RPMI7951 (cell line): ENCODE data around the gene WNK2. TPM values are rescaled to one million over a fixed set of nuclear protein-coding genes. Genes with fewer than 3 reads are reported as not detected.

ENCODE experiments used
- DNase-seq: peaks from one replicate; pipeline ENCODE4 v3.0.0-alpha.2; 2012; ENCODE audit warnings: low read depth
- total RNA-seq: library from RNA; depleted of rRNA; stranded (reverse); fragments of >200 nt; shearing (Covaris generic); gene quantifications from 2 replicates; pipeline ENCODE4 v1.2.3, GENCODE V29; 2014

WNK2 gene
- total RNA-seq, 1 experiment from 2014 or later = not detected

- no peak for DNase-seq
These were observed 82.0 kb downstream of the WNK2 start for GRCh38 chr9:93265972-93266371.

- DNase-seq = no peak
These were observed 82.6 kb downstream of the WNK2 start for GRCh38 chr9:93266521-93267001.

GRCh38 chr9:93267091-93267541 is 83.2 kb downstream of the WNK2 start:
- no peak for DNase-seq

DNA sequence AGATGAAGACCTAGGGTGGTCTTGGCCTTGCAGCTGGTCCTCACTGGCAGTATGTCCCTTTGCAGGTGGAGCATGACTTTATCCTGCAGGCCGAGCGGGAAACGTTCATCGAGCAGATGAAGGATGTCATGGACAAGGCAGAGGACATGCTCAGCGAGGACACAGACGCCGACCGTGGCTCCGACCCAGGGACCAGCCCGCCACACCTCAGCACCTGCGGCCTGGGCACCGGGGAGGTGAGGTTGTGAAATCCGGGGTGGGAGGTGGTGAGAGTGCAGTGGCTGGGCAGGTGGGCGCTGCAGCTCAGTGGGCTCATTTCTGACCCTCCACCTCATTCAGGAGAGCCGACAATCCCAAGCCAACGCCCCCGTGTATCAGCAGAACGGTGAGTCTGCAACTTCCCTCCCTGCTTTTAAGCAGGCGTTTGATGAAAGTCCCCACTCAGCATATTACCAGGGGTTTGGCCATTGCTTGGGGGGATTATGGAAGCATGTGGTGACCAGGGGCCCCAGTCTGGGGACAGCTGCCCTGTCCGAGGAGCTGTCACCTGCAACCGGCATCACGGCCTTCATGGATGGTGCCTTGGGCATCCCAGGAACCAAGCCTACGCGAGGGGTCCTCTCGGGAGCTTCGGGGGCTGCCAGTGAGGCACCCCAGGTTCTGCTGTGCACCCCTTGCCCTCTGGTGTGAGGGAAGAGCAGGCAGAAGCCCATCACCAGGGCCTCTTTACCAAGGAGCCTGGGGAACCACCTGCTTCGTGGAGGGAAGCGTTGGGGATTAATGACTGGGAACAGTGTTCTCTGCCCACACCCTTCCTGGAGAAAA is 84.0 kb downstream of the WNK2 start:
- DNase-seq = no peak

DNA sequence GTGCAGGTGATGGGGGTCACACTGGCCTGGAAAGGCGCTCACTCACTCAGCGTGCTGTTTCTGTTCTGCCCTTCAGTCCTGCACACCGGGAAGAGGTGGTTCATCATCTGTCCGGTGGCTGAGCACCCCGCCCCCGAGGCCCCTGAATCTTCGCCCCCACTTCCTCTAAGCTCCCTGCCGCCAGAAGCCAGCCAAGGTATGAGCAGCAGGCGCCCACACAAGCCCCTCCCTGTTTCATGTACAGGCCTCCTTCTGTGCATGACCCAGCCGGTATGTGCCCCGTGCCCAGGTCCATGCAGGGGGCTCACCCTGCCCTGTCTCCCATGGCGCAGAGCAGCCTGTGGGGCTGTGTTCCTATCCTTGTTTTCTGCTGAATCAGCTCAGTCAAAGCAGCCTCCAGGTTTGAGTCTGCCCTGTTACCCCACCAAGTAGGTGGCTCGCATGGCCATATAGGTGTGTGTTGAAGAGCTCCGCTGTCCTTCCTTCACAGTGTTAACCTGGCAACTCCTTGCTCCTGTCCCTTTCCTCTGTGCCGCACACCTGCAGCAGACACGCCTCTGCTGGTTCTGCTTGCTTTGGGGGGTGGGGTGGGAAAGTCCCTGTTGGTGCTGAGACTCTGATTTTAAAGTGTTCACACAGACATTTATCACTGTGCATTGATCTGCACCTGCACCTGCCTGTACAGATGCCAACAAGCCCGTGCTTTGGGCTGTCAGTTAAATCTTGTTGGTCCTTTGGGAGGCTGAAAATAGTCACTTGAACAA is 84.8 kb downstream of the WNK2 start:
- no peak for DNase-seq

DNA sequence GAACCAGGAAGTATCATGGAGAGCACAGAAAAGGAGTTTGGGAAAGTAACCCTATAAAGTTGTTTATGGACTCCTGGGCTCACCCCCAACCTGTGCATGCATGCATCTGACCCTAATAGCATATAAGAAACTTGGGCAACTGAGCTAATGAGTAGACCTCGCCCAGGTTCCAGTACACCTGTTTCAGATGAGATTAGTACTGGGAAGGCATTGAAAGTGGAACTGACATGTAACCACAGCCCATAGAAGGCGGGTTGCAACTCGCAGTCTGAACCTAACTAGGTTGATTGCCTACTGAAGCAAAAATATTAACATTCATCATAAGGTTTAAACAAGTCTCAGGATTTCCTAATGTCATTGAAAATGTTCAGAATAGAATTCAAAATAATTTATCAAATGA is 87.0 kb downstream of the WNK2 start:
- DNase-seq = no peak

DNA sequence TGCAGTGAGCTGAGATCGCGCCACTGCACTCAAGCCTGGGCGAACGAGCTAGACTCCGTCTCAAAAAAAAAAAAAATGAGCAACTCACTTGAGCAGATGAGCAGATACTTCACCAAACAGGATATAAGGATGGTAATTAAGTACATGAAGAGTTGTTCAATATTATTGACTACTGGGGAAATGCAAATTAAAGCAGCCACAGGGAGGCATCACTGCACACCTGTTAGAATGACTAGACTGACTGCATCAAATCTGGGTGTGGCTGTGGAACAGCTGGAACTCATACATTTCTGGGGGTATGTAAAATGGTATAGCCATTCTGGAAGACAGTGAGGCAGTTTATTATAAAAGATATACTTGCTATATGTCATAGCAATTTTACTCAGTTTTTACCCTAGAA is 93.0 kb downstream of the WNK2 start:
- no peak for DNase-seq

DNA sequence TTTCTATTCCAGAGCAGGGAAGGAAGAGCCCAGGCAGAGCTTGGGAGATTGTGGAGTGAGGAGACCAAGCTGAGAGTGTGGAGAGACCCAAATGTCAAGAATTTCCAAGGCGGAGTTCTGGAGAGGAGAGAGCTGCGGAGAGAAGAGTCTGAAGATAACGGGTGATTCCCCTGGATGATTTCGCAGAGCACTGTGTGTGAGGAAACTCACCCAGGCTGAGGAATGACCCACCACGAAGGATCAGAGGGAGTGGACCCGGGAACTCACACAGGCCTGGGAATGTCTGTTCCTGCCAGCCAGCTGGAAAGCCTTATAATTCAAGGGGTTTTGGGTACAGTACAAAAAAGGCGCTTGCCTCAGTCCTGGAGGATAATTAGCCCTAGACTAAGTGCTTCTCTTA is 94.2 kb downstream of the WNK2 start:
- no peak for DNase-seq

- no peak for DNase-seq
These were observed 96.8 kb downstream of the WNK2 start for GRCh38 chr9:93280661-93281259.

- DNase-seq = no peak
These were observed 102.6 kb downstream of the WNK2 start for GRCh38 chr9:93286252-93287188.

- DNase-seq = no peak
These were observed 103.2 kb downstream of the WNK2 start for GRCh38 chr9:93287189-93287552.

DNA sequence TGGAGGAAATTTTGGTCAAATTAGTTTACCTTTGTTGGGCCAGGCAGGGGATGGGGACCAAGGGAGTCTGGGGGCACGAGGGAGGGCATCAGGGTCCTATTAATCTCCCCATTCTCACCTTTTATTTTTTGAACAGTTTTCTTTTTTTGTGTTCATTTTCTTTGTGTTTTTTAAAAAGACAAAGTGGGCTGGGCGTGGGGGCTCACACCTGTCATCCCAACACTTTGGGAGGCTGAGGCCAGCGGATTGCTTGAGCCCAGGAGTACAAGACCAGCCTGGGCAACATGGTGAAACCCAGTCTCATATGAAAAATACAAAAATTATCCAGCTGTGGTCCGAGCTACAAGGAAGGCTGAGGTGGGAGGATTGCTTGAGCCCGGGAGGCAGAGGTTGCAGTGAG is 103.7 kb downstream of the WNK2 start:
- no peak for DNase-seq

DNA sequence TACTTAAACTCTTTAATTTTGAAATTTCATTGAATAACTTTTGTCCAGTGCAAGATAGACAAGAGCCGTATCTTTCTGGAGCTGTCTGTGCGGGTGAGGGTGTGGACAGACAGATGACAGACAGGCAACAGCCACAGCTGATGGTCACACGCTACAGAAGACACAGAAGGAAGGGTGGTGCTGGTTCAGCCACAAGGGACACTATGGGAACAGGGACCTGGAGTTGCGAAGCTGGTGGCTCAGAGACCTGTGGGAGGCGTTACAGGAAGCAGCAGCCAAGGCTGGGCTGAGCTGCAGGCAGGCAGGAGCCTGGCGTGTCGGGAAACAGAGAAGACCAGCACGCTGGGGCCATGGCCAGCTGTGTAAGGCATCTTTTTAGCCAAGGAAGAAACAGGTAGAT is 104.4 kb downstream of the WNK2 start:
- no peak for DNase-seq

- DNase-seq = peak; percentile 25
These were observed 105.2 kb downstream of the WNK2 start for GRCh38 chr9:93288891-93289883.

DNA sequence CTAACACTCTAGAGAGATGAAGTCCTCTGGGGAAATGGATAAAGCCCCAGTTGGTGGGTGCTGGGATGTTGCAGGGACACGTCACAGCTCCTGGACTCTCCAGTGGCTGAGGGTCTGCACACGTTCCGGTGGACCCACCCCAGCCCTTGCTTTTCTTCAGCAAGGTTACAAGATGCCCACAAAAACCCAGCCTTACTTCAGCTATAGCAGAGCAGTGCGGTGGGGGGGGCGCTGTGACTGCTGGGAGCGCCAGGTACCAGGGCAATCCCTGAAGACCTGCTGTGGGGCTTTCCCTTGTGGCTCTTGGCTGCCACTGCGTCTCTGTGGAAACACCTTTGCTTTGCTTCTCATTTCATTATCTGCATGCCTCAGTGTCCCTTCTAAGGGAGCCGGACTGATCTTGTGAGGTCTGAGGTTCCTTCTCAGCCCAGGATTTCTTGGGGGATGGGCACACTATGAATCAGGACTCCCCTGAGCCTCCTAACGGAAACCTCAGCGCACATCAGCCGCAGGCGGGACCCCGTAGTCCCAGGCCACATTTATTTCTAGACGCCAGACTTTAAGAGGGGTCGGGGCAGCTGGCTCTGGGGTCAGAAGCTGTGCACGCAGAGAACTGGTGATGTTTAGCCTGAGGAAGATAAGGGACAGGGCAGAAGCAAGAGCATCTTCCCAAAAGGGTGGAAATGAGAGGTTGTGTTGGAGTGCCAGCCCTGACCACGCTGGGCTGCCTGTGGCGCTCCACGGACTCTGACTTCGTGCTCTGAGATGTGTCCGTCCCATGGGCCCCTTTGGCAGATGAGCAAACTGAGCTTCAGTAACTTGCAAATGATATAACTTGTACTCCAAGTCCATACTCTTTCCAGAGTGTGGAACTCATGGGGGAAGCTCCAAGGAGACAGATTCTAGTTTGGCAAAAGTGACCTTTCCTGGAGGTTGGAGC is 106.8 kb downstream of the WNK2 start:
- DNase-seq = no peak

DNA sequence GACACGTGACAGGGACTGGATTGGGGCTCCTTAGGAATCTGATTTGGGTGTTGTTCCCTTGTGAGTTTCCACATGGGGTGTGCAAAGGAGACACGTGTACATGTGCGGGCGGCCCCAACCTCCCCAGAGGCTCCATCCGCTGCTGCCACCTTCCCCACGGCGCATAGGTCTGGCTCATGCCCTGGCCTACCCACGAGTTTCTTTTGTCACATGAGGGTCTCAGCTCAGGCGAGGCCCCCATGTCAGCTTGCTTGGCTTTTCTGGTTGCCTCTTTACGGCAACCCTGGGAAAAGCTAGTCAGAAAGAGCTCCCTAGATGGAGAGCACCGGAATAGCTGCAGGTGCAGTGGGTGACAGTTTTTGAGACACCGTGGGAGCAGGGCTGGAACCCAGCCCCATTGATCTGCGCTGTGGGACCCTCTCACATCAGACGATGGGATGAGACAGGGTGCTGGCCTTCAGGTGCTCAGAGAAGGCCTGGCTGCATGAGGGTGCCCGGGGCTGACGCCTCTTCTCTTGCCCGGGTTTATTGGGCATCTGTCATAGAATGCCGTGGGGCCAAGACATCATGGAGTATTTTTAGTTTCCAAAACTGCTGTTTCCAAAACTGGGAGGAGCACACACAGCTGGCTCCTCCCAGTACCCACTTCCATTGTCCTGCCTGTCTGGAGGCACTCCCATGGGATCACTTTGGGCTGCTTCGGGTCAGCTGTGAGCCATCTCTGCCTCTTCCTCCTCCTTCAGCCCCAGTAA is 107.8 kb downstream of the WNK2 start:
- no peak for DNase-seq

DNA sequence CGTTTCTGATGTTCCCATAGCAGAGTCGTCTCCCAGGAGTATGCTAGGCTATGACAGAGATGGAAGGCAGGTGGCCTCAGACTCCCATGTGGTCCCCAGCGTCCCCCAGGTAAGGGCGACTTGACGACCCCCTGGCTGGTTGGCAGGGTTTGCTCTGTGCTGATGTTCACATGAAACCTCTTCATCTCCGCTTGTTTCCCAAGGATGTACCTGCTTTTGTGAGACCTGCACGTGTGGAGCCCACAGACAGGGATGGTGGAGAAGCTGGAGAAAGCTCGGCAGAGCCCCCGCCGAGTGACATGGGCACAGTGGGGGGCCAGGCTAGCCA is 108.3 kb downstream of the WNK2 start:
- no peak for DNase-seq

- no peak for DNase-seq
These were observed 108.9 kb downstream of the WNK2 start for GRCh38 chr9:93292664-93293328.
